Epithelial cell of proximal tubule (primary cell): ENCODE results near the gene KRT15. TPM values are rescaled to one million over a fixed set of nuclear protein-coding genes. Genes with fewer than 3 reads are reported as not detected.

Source experiments
- DNase-seq: peaks from one replicate; pipeline ENCODE4 v3.0.0-alpha.2; 2011; ENCODE audit warnings: low read depth
- H3K4me3 ChIP-seq: 2 replicates; pipeline ENCODE4 v1.5.1; 2011; ENCODE audit warnings: low read depth, mild to moderate bottlenecking, low read length
- CTCF ChIP-seq: conservative IDR thresholded peaks from 2 replicates; pipeline ENCODE4 v1.5.1; 2012; ENCODE audit warnings: low read depth, mild to moderate bottlenecking, low read length
- total RNA-seq: library from RNA; depleted of rRNA; stranded (reverse); fragments of >200 nt; gene quantifications from 2 replicates; pipeline ENCODE4 v1.2.3, GENCODE V29; 2015

The KRT15 gene
- total RNA-seq, 1 donor from 2014 or later, result 4.6 TPM

DNA sequence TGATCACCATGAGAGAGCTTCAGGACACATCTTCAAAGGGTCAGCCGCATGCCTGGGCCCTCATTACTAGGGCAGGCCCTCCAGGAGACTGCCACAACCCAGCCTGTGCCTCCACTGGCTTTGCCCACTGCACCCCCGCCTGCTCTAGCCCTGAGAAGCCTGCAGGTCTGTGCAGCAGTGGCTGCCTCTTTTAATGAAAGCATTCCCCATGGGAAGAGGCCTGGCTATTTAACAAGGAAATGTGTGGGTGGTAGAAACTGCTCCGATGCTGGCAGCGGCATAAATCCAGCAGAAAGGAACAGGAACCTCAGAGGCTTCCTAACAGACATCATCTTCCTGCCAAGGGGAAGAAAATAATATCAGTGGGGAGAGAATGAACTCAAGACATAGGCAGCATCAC, 51.1 kb downstream of the KRT15 start:
- no peak overlapping the region for H3K4me3 ChIP-seq
- no peak for TF ChIP-seq CTCF
- DNase-seq, result no peak

GRCh38 chr17:41466988-41467387, 51.7 kb downstream of the KRT15 start, which contains the start of gene KRT32:
Gene KRT32 (minus strand): TSS chr17:41467386. CDS start chr17:41467325, 61 bp downstream.
- no peak for TF ChIP-seq CTCF
- DNase-seq, result no peak
- no peak within 1 kb of the TSS for H3K4me3 ChIP-seq

- TF ChIP-seq CTCF, result no peak
- no peak overlapping the region for H3K4me3 ChIP-seq
These were observed 54.0 kb downstream of the KRT15 start for GRCh38 chr17:41464682-41465081.

GRCh38 chr17:41464173-41464572, 54.5 kb downstream of the KRT15 start:
- no peak overlapping the region for H3K4me3 ChIP-seq
- no peak for DNase-seq
- no peak for TF ChIP-seq CTCF

More at GRCh38 chr17:41464682-41465081, 54.0 kb downstream of the KRT15 start:
- DNase-seq, result peak; percentile 85

GRCh38 chr17:41463746-41464145, 54.9 kb downstream of the KRT15 start:
- no peak overlapping the region for H3K4me3 ChIP-seq
- no peak for TF ChIP-seq CTCF
- DNase-seq, result no peak

Other genes with a start within 250 kb of the KRT15 start
- not detected in 2 replicates for gene KRTAP9-7, start 243.2 kb downstream of the KRT15 start, total RNA-seq
- not detected in 2 replicates for gene KRTAP29-1, start 216.0 kb downstream of the KRT15 start, total RNA-seq
- gene KRTAP16-1, start 209.6 kb downstream of the KRT15 start, total RNA-seq, result not detected in 2 replicates
- gene KRTAP17-1, start 203.2 kb downstream of the KRT15 start, total RNA-seq, result not detected in 2 replicates
- gene KRT33A, start 168.1 kb downstream of the KRT15 start, total RNA-seq, result not detected in 2 replicates
- gene KRT33B, start 149.1 kb downstream of the KRT15 start, total RNA-seq, result 0.29 TPM in 2 replicates
- gene KRT34, start 136.6 kb downstream of the KRT15 start, total RNA-seq, result 4.2 and 15.1 TPM in 2 replicates
- not detected in 2 replicates for gene KRT31, start 121.3 kb downstream of the KRT15 start, total RNA-seq
- not detected in 2 replicates for gene KRT37, start 94.3 kb downstream of the KRT15 start, total RNA-seq
- gene KRT38, start 77.9 kb downstream of the KRT15 start, total RNA-seq, result not detected in 2 replicates
- gene KRT32, start 51.5 kb downstream of the KRT15 start, total RNA-seq, result not detected in 2 replicates
- gene KRT35, start 37.7 kb downstream of the KRT15 start, total RNA-seq, result not detected in 2 replicates
- gene KRT36, start 29.0 kb downstream of the KRT15 start, total RNA-seq, result not detected in 2 replicates
- 1.0 and 2.0 TPM in 2 replicates for gene KRT13, start 13.3 kb downstream of the KRT15 start, total RNA-seq
- 1,090 and 2,137 TPM in 2 replicates for gene KRT19, start 9.4 kb upstream of the KRT15 start, total RNA-seq
- not detected in 2 replicates for gene KRT9, start 53.2 kb upstream of the KRT15 start, total RNA-seq
- not detected in 2 replicates for gene KRT14, start 68.0 kb upstream of the KRT15 start, total RNA-seq
- 2.0 and 4.3 TPM in 2 replicates for gene KRT16, start 93.9 kb upstream of the KRT15 start, total RNA-seq
- 20.8 and 88.8 TPM in 2 replicates for gene KRT17, start 105.7 kb upstream of the KRT15 start, total RNA-seq
- 59.0 and 86.7 TPM in 2 replicates for gene EIF1, start 170.0 kb upstream of the KRT15 start, total RNA-seq
- gene GAST, start 193.4 kb upstream of the KRT15 start, total RNA-seq, result not detected in 2 replicates
- gene HAP1, start 215.8 kb upstream of the KRT15 start, total RNA-seq, result 0.06 and 0.14 TPM in 2 replicates